ENCODE measurements around the gene HS1BP3. TPM values are rescaled to one million over a fixed set of nuclear protein-coding genes. Genes with fewer than 3 reads are reported as not detected.
A peak's percentile ranks its signal among the peaks of the same experiment; 100 is the strongest.

Gene HS1BP3
- total RNA-seq, 1 experiment from 2014 or later, result 12.1 TPM

- DNase-seq (ENCODE audit: low read depth), result no peak
Measured at GRCh38 chr2:20675701-20676352, 24.9 kb upstream of the HS1BP3 start.

GRCh38 chr2:20674974-20675679 is 24.2 kb upstream of the HS1BP3 start:
- DNase-seq (ENCODE audit: low read depth), result peak; percentile 82

- no peak for DNase-seq (ENCODE audit: low read depth)
Measured at GRCh38 chr2:20674309-20674965, 23.5 kb upstream of the HS1BP3 start.

GRCh38 chr2:20673686-20674308 is 22.9 kb upstream of the HS1BP3 start:
- no peak for DNase-seq (ENCODE audit: low read depth)

GRCh38 chr2:20672201-20672951 is 21.5 kb upstream of the HS1BP3 start:
- DNase-seq (ENCODE audit: low read depth), result no peak

- no peak for DNase-seq (ENCODE audit: low read depth)
Measured at GRCh38 chr2:20671736-20672080, 20.8 kb upstream of the HS1BP3 start.

GRCh38 chr2:20671036-20671735 is 20.3 kb upstream of the HS1BP3 start:
- no peak for DNase-seq (ENCODE audit: low read depth)

- DNase-seq (ENCODE audit: low read depth), result no peak
Measured at GRCh38 chr2:20670315-20671035, 19.6 kb upstream of the HS1BP3 start.

- DNase-seq (ENCODE audit: low read depth), result no peak
Measured at GRCh38 chr2:20669562-20670314, 18.8 kb upstream of the HS1BP3 start.

- DNase-seq (ENCODE audit: low read depth), result no peak
Measured at GRCh38 chr2:20668871-20669475, 18.1 kb upstream of the HS1BP3 start.

- no peak for DNase-seq (ENCODE audit: low read depth)
Measured at GRCh38 chr2:20668451-20668850, 17.6 kb upstream of the HS1BP3 start.

- no peak for DNase-seq (ENCODE audit: low read depth)
Measured at GRCh38 chr2:20667531-20668401, 16.9 kb upstream of the HS1BP3 start.

- no peak for DNase-seq (ENCODE audit: low read depth)
Measured at GRCh38 chr2:20667151-20667530, 16.2 kb upstream of the HS1BP3 start.

GRCh38 chr2:20666304-20667150 is 15.6 kb upstream of the HS1BP3 start, which contains the start of gene GDF7:
GDF7 (plus strand) TSS chr2:20667144; CDS start chr2:20667240, 96 bp downstream.
- peak; percentile 16 for DNase-seq (ENCODE audit: low read depth)

GRCh38 chr2:20666005-20666303 is 15.1 kb upstream of the HS1BP3 start:
- no peak for DNase-seq (ENCODE audit: low read depth)

- DNase-seq (ENCODE audit: low read depth), result no peak
Measured at GRCh38 chr2:20665243-20666004, 14.5 kb upstream of the HS1BP3 start.

All from M059J (cell line).